AG09319 (cell line): Measurements from ENCODE around the gene VEPH1.
A peak's percentile ranks its signal among the peaks of the same experiment; 100 is the strongest.

Experiments
- DNase-seq: peaks from one replicate; pipeline ENCODE4 v3.0.0-alpha.2; 2010; ENCODE audit warnings: low read depth; ENCODE audit errors: extremely low read depth
- TF ChIP-seq, protein P1 (sequence below): IDR thresholded peaks from 2 replicates; pipeline ENCODE4 v1.5.1; 2011; ENCODE audit warnings: low read depth, mild to moderate bottlenecking, inconsistent platforms, low read length, moderate library complexity

The VEPH1 gene

DNA sequence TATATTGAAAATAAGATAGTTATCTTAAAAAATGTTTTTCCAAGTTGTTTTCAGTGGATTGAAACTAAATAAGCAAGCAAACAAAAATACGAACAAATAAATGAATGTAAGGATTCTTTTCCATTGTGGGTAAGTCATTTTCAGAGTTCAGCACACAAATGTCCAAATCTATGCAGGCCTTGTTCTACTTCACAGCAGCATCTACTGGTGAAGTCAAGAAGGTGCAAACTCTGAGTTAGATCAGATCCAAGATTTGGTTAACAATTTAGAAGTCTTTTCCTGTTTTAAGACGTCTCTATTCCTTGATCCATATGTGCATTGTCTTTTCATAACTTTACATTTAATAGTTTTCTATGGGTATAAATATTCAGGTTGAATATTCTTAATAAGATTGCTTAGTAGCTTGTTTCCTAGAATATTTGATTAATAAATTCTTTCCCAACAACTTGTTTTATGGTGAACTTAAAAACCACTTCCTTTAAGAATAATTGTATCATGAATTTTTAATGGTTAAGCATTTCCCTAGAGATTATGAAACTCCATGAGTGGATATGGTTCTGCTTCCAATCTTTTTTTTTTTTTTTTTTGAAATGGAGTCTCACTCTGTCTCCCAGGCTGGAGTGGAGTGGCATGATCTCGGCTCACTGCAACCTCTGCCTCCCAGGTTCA lies 56.1 kb downstream of the VEPH1 start:
- DNase-seq, result no peak

DNA sequence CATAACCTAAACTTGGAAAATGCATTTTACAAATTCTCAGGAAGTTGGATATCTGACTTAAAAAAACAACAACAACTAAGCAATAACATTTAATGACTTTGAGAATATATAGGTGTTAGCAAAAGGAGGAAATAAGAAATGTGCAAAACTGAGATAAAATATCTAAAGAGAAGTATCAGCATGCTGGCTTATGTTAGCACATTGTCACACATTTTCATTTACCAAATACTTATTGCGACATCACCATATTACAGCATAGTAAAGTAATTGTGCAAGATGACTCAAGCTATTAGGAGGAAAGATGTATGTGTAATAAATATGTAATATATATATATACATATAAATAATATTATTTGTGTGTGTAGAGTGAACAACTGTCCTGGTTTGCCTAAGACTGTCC lies 57.4 kb downstream of the VEPH1 start:
- no peak for DNase-seq

More for the DNA sequence above, 56.1 kb downstream of the VEPH1 start:
- TF ChIP-seq, protein P1, sequence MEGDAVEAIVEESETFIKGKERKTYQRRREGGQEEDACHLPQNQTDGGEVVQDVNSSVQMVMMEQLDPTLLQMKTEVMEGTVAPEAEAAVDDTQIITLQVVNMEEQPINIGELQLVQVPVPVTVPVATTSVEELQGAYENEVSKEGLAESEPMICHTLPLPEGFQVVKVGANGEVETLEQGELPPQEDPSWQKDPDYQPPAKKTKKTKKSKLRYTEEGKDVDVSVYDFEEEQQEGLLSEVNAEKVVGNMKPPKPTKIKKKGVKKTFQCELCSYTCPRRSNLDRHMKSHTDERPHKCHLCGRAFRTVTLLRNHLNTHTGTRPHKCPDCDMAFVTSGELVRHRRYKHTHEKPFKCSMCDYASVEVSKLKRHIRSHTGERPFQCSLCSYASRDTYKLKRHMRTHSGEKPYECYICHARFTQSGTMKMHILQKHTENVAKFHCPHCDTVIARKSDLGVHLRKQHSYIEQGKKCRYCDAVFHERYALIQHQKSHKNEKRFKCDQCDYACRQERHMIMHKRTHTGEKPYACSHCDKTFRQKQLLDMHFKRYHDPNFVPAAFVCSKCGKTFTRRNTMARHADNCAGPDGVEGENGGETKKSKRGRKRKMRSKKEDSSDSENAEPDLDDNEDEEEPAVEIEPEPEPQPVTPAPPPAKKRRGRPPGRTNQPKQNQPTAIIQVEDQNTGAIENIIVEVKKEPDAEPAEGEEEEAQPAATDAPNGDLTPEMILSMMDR, result peak; percentile 92

DNA sequence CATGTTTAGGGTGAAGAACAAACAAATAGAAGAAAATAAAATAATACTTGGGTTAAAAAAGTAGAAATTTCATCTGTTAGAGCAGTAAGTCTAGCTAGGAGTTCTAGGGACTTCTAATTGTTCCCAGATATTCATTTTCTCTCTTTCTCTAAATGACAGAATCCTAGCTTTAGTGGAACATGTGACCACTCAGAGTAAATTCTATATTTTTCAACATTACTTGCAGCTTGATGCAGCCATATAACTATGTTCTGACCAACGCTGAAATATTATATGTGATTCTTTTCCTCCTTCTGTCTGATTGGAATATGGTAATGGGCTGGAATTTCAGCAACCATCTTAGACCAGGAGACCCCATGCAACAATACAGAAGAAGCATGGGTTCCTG lies 58.4 kb downstream of the VEPH1 start:
- TF ChIP-seq, protein P1, result no peak
- no peak for DNase-seq

More for the DNA sequence above, 57.4 kb downstream of the VEPH1 start:
- TF ChIP-seq, protein P1, result no peak

DNA sequence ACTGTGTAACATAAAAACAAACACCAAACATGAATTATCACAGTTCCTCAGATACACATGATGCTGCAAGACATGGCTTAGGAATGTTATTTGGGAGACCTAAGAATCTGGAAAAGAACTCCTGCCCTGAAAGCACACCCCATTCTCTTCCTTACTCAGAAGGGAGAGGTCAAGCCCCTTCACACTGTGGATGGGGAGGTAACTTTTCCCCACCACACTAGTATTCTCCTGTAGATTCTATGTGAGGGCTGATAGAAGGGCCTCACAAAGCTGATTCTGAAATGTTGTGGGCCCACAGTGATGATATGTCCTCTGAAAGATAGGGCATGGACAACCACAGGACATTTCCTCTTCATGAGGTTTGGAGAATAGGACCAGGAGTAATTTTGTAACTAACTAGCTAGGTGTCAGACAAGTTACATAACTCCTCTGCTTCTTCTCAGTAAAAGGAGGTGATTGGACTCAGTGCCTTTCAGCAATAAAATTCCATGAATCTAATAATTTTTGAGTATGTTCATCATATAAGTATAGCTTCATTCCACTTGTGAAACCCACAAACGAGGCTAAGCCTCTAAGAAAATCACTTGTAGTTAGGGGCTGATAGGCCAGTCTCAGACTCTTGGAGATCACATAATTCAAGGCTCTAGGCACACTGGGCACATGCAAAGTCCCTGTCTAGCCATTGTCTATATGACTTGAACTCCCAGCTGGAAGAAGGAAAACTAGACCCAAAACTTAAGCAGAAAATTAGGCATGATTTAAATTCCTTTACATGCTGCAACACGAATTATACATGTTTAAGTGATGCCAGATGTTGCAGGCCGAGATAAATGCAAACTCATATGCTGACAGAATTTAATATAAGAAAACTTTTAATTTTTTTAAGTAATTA lies 59.1 kb downstream of the VEPH1 start:
- no peak for DNase-seq
- TF ChIP-seq, protein P1, result no peak

DNA sequence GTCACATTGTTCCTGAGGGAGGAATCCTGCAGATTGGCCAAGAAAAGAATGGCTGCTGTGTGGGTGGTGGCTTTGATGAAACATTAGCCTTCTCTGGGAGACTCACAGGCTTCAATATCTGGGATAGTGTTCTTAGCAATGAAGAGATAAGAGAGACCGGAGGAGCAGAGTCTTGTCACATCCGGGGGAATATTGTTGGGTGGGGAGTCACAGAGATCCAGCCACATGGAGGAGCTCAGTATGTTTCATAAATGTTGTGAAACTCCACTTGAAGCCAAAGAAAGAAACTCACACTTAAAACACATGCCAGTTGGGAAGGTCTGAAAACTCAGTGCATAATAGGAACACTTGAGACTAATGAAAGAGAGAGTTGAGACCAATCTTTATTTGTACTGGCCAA lies 60.5 kb downstream of the VEPH1 start:
- no peak for DNase-seq

DNA sequence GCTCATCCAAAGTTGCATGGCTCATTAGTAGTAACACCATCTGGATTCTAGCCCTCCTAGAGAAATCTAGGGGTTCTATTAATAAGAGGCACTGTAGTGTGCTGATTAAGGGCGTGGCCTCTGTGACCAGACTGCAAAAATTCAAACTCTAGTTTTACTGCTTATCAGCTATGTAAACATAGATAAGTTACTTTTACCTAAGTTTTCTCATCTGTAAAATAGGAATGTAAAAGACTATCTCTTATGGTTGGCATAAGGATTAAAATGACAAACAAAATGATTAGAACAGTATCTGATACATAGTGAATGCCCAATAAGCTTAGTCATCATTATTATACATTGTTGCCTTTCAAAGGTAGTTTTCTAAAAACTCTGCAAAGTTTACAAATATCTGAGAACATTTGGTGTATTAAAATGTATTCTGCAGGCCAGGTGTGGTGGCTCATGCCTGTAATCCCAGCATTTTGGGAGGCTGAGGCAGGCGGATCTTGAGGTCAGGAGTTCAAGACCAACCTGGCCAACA lies 62.1 kb downstream of the VEPH1 start:
- TF ChIP-seq, protein P1, result no peak
- no peak for DNase-seq

More for the DNA sequence above, 60.5 kb downstream of the VEPH1 start:
- TF ChIP-seq, protein P1, result no peak
